CD4-positive, alpha-beta T cell treated with Interleukin-17A for 4 hours (primary cell): ENCODE results near the gene NDRG4.

ENCODE experiments used
- DNase-seq: peaks from one replicate; pipeline ENCODE4 v3.0.0-alpha.2; 2020; ENCODE audit warnings: mixed read lengths

NDRG4 gene, protein sequence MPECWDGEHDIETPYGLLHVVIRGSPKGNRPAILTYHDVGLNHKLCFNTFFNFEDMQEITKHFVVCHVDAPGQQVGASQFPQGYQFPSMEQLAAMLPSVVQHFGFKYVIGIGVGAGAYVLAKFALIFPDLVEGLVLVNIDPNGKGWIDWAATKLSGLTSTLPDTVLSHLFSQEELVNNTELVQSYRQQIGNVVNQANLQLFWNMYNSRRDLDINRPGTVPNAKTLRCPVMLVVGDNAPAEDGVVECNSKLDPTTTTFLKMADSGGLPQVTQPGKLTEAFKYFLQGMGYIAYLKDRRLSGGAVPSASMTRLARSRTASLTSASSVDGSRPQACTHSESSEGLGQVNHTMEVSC

DNA sequence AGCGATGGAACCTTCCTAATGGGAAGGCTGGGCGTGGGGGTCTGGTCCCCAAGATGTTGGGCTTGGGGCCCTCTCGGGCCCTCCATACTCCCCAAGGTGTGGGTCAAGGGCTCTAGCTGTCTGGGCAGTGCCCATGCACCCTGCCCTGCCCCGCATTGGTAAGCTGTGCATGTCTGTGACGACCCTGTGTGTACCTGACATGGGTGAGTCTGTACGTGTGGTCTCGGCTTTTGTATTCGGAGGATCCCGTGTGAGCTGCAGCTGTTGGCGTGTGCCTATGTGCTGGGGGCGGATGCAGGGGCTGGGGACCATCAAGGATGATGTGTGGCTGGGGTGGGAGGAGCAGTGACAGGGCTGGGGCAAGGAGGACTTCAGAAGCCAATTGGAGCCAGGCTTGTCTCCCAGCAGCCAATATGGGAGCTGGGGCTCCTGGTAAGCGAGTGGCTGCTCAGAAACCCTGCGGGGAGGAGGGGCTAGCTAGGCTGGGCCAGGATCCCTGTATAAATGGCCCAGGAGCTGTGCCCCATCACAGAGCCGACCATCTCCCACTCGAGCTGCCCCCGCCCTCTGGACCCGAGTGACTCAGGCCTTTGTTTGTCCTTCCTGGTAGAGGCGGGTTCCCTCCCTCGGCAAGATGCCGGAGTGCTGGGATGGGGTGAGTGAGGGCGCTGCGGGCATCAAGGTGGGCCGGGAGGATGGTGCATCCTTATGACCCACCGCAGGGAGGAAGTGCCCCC is at the start of gene NDRG4:
TSS of gene NDRG4 (plus strand) at position 529 of the 737 bp plus-strand sequence. CDS start at position 635, 106 bp downstream.
- DNase-seq, result peak; percentile 63

DNA sequence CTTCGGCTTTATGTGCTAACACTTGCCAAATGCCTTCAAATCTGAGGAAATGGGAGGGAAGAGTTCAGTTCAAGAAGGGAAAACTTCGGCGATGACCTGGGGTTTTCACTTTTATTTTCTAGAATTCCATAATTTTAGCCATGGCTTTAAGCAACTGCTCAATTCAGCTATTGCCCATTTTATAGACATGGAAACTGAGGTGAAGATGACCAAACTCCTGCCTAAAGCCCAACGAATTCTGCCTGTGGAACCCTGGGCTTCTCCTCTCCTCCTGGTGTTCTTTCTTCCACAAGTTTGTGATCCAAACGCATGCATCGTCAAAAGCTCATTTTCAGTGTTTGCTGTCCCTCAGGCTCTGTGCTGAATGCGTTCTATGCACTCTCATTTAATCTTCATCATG is 49.4 kb upstream of the NDRG4 start:
- no peak for DNase-seq

DNA sequence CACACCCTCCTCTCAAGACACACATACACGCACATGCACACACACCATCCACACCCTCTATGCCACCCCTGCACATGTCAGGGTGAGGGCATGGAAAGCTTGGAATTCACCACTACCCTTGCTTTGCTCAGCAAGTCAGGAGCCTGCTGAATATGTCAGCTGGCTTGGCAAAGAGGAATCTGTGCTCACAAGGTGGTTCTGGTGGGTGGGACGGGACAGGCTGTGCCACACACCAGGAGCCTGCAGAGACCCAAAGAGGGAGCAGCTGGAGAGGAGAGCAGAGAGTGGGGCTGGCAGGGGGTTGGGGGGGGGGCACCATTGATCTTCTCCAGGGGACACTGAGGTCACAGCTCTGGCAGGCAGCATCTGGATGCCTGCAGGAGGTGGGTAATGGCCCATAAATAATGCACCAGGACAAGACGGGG is 48.7 kb upstream of the NDRG4 start:
- no peak for DNase-seq

DNA sequence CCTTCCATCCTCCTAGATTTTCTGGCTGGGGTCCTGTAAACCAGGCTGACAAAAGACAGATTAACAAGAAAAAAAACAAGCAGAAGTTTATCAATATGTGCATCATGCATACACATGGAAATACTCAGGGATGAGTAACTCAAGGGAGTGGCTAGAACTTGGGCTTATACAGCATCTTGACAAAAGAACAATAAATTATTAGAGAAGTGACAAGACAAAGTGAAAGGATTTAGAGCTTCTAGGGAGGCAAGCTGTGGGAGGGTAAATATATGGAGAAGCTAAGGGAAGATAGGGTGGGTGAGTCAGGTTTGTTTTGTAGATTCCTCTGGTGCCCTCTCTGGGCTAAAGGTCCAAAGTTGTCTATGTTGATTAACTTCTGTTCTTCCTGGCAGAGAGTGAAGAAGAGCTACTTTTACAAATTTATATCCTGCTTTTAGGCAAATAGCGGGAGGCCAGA is 48.0 kb upstream of the NDRG4 start:
- DNase-seq, result no peak

DNA sequence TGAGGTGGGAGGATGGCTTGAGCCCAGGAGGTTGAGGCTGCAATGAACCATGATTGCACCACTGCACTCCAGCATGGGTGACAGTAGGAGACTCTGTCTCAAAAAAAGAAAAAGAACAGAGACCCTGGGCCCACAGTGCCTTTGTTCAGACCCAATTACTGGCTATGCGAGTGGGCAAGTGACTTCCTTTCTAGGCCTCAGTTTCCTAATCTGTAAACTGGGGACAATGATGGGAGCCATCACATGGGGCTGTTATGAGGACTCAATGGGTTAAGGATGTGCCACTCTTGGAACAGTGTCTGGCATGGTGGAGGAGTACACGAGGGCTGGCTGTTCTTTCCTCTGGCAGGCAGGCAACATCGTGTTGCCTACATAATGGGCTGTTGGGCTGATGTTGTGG is 47.3 kb upstream of the NDRG4 start:
- no peak for DNase-seq

DNA sequence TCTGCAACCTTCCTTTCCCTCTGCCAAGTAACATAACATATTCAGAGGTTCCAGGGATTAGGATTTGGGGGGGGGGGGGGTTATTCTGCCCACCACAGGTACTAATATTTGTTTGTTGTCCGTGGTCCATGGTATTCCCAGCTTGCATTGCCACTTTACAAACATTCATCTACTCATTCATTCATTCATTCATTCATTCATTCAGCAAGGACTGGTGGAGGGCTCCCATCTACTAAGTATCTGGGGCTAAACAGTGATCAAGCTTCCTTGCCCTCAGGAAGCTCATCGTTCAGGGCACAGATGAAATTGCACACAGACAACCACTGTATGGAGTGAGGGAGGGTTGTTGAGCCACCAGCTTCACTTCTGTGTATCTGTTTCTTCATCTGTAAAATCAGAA is 45.8 kb upstream of the NDRG4 start:
- no peak for DNase-seq

DNA sequence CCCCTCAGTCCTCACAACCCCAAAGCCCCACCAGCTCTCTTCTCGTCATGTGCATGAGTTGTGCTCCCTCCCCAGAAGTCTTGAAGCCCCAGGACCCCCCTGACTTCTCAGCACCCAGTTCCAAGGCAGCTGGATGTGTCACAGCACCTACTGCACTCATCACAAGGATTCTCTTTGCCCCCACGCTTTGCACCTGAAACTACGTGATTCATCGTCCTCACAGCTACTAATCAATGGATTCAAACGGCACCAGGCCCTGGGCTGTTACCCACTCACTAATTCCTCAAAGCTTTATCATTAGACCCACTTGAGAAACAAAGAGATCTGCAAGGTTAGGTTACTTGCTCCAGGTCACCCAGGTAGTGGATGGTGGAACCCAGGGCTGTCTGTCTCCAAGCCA is 45.1 kb upstream of the NDRG4 start:
- no peak for DNase-seq

DNA sequence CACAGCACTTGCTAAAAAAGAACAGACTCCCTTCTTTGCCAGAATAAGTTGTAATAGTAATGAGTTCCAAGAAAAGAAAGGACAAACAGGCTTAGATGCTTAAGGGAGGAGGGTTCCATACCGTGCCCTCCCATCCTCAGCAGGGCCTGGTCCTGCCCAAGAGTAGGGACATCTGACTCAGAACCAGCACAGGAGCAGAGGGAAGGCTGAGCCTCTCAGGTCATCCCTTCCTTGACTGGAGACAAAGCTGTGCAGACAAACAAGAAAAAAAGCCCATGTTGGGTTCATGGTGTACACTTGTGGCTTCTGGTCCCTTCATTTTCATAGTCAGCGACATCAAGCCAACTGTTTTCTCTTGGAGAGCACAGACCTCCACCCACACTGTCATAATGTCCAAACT is 44.2 kb upstream of the NDRG4 start:
- no peak for DNase-seq

DNA sequence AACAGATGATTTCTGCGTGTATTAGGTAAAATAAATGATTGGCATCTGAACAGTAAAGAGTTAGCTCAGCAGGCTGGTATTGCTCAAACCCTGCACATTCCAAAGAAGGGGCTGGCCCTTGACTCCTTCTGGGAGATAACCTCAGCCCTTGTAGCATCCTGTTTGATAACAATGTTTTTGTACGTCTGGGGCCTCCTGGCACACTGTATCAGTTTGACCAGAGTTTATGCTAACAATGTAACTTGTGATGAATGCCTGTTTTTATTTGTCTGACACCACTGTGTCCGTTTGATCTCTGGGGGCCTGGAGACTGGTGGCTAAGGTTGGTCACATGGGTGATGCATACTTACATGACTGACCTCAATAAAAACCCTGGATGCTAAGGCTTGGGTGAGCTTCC is 43.8 kb upstream of the NDRG4 start:
- no peak for DNase-seq

DNA sequence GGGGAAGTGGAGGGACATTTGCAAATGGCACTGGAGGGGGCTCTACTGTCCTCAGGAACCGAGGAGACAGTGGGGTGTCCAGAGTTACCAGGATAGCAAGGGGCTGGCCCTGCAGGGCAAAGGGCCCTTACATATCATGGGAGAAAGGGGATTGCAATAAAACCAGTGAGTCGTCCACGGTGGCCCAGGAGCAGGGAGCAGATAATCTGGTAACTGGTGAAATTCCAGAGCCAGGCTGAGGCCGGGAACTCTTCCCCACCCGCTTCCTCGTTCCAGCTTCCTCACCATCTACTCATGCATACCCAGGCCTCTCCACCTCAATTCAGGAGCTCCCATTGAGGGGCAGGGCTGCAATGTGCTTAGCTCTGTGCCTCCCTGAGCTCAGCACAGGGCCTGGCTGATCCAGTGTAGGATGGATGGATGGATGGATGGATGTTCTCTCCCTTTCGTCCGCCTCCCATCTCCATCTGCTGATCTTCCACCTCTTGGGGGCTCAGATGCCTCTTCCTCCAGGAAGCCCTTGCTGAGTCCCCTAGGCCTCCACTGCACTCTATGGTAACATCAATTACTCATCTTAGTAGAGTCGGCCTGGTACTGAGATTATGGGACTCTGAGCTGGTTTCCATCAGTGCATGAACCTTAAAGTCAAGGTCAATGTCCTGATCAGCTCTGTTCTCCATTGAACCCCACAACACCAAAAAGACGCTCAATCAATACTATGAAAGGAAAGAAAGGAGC is 41.2 kb upstream of the NDRG4 start:
- no peak for DNase-seq

DNA sequence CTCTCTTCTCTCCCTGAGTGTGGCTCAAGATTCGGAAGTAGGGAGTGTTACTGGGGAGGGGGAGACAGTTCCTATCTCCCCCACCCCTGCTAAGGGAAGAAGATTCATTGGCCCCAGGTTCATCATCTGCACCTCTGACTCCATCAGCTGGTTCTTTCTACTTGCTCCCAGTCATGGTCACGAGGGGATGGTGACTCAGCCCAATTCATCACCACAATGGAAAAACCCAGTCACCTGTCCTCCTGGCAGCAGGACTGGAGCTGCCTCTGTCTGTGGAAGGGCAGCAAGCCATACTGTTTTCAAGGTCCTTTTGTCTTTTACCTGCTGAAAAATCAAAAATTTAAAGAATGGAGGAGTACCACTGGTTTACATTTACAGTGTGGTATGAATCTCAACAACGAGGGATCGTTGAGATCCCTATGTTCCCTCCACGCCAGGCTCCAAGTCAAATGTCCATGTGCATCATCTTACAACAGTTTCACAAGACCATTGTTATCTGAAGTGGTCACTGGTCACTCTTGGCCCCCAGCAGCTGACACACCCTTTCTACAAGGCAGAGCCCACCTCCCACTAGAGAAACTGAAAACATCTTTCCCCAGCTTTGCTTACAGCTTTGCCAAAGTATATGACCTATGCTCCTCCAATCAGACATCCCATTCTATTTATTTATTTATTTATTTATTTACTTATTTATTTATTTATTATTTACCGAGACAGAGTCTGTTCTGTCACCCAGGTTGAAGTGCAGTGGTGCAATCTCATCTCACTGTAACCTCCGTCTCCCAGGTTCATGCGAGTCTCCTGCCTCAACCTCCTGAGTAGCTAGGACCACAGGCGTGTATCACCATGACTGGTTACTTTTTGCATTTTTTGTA is 40.4 kb upstream of the NDRG4 start:
- no peak for DNase-seq

DNA sequence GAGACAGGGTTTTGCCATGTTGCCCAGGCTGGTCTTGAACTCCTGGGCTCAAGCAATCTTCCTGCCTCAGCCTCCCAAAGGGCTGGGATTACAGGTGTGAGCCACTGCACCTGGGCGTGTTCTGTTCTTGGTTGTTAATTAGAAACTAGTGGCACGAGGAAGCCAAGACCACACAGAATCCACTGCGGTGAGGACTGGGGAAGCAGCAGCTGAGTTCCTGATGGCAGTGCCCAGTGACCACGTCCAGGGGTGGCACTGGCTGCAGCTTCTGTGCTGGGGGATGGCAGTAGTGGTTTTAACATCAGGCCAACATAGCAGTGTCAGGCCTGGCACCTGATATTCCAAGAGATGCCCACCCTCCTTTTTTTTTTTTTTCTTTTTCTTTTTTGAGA is 39.7 kb upstream of the NDRG4 start:
- DNase-seq, result no peak

DNA sequence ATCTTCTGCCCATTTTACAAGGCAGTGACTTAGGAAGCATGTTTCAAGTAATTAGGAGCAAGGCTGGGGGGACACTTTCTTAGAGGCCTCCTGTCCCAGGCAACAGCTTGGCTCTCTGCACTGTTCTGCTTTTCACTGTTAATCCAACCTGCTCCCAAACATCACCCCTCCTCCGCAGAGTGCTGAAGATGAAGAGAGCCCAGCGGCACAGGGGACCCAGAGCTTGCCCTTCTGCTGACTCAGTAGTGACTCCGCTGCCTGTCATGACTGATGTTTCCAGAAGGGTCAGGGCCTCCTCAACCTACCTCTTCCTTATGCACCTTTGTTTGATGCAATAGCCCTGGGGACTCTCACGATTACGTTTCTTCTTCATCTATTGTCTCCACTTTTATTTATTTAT is 38.9 kb upstream of the NDRG4 start:
- DNase-seq, result no peak

DNA sequence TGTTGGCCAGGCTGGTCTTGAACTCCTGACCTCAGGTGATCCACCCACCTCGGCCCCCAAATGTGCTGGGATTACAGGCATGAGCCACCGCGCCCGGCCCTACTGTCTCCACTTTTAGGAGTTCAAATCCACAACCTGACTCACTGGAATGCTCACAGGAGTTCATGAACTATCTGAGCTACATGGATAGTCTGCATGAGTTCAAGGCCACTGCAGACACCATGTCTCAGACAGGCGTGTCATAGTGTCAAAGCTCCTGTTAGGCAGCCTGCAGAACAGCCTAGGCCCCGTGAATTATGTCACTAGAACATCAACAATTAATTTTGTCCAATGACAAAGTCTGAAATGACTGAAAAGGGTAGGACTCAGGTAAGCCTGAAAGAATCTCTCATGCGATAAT is 38.3 kb upstream of the NDRG4 start:
- DNase-seq, result no peak

DNA sequence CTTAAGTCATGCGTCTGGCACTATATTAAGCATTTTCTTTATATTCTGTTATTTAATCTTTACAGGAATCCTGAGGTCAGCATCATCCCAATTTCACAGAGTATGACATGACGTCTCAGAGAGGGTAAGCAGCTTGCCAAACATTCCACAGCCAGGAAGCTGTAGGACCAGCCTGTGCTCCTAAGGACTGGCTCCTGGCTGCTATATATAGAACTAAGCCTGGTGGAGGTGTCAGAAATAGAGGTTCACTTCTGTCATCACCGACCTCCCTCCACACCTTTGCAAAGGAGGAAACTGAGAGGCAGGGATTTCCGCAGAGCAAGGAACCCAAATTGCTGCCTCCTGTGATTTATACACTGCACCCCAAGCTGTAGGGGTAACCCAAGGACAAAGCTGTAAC is 37.9 kb upstream of the NDRG4 start:
- no peak for DNase-seq

DNA sequence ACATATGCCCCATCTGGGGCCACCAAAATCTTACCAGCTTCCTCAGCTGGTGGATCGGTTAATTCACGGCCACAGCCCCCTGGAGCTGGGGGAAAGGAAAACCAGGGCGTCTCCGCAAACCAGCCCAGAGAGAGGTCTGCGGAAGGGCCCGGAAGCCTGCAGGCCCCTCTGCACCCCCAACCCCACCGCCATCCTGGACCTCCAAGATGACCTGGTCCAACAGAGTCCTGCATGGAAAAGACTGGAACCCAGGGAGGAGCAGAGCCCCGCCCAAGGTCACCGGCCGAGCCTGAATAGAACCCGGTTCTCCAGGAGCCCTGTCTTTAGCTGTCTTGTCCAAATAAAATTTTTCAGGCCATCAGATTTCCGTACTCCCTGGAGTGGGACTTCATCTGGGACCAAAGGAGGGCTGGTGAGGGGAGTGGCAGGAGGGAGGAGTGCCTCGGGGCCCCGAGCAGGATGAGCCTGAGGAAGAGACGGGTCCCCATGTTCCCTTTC is 37.4 kb upstream of the NDRG4 start:
- DNase-seq, result no peak

DNA sequence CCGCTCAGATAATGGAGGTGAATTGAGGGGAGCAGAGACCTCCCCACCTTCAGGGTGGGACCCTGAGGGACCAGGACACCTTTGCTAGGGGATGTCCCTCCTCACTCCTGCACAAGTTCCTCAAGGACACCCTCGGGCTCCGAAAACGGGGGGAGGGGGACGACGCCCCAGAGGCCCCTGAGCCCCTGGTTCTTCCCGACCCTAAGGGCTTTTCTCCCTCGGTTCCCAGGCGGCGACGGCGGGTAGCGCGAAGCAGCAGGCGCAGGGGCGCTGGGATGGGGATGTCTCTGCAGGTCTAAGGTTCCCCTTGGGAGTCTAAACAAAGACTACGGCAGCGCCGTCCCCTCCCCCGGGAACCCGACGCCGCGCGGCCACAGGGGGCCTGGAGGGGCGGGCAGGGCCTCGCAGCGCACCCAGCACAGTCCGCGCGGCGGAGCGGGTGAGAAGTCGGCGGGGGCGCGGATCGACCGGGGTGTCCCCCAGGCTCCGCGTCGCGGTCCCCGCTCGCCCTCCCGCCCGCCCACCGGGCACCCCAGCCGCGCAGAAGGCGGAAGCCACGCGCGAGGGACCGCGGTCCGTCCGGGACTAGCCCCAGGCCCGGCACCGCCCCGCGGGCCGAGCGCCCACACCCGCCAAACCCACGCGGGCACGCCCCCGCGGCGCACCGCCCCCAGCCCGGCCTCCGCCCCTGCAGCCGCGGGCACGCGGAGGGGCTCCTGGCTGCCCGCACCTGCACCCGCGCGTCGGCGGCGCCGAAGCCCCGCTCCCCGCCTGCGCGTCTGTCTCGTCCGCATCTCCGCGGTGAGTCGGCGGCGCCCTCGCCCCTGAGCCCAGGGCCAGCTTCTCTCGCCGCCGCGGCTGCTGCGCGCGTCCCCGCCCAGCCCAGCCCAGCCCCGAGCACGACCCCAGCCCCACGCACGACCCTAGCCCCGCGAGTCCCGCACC is 36.7 kb upstream of the NDRG4 start:
- no peak for DNase-seq

DNA sequence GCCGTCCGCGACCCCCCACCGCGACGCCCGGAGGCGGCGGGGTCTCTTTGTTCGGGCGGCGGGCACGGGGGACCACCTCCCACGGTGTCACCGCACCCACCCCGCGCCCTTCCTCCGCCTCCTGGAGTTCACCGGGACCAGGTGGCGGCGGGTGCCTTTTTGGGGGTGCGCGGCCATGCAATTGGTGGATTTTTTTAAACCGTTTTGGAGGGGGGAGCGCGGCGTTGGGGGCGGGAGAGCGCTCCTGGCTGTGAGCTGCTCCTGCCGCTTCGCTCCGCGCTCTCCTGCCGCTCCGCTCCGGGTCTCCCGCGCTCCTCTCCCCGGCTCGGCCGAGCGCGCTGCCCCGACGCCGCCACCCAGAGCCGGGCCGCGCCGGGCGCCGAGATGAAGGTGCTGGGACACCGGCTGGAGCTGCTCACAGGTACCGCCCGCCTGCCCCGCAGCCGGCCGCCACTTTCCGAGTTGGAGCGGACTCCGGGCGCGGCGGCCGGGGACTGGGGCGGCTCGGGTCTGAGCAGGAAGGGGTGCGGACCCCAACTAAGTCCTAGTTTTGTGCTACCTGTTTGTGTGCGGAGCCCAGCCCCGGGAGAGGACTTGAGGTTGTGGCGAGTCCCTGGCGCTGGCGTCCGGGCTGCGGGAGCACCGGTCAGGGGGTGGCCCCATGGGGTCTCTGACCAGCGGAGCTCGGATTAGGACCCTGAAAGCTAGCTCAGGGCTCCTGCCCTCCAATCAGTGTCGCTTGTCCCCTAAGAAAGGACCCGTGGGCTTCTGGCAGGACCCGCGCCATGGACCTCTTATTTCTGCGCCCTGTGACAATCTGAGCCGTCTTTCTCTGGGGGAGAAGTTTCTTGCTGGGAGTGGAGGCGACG is 35.7 kb upstream of the NDRG4 start:
- DNase-seq, result no peak

DNA sequence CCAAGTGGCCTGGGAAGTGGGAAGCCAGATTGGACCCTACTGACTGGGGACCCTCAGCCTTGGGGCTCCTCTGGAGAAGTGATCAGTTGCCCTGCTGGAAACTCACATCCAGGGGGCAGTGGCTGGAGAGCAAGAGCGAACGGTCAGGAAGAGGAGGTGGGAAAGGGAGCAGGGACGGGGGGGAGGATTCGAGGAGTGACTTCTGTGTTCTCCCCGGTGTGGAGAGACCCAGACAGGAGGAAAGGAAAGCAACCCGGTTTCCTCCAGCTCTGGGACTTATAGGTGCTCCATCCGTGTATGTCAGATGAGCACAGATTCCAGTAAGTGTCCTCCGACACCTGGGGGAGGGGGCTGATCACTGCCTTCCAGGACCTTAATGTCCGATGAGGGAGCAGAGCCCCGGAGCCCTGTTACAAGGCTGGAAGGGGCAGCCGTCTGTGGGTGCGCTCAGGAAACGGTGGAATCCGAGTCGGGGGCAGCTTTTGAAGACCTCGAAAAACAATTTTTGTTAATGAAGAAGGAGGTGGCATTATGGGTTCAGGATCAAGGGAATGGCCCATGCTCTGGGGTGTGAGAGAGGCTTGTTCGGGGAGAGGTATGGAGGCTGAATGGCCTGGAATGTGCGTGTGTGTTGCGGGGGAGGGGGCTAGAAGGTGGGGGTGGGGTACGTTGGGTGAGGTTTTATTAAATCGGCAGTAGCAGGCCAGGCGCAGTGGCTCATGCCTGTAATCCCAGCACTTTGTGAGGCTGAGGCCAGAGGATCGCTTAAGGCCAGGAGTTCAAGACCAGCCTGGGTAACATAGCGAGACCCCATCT is 34.8 kb upstream of the NDRG4 start:
- no peak for DNase-seq
